Heart right ventricle (tissue), 16 donors: Measurements from ENCODE around the gene SCN5A. TPM values are rescaled to one million over a fixed set of nuclear protein-coding genes. Genes with fewer than 3 reads are reported as not detected.

Experiments
- ATAC-seq, 8 donors: fragments of 200-7000 bp; cut with Tn5 transposase; one replicate each; pipeline ENCODE4 v1.9.1; 2020; ENCODE audit warnings: mild to moderate bottlenecking in 8 of 8, moderate library complexity in 8 of 8, moderate number of reproducible peaks in 1 of 8
- DNase-seq, 2 donors: peaks; one replicate each; pipeline ENCODE4 v3.0.0-alpha.2; 2020
- H3K27ac ChIP-seq, 10 donors: fragments of 200-600 bp; sonication (generic) in 2 of 10; one replicate each; pipeline versions ENCODE4 v1.5.0 to v1.8.0; 2020 to 2022; ENCODE audit warnings: mild to moderate bottlenecking in 3 of 10
- H3K27me3 ChIP-seq, 7 donors: fragments of 200-600 bp; one replicate each; pipeline ENCODE4 v1.8.0; 2021 to 2022; ENCODE audit warnings: mild to moderate bottlenecking in 2 of 7
- H3K36me3 ChIP-seq, 9 donors: fragments of 200-600 bp; sonication (generic) in 1 of 9; one replicate each; pipeline versions ENCODE4 v1.5.0 to v1.8.0; 2020 to 2022; ENCODE audit warnings: mild to moderate bottlenecking in 2 of 9
- H3K4me1 ChIP-seq, 9 donors: fragments of 200-600 bp; sonication (generic) in 1 of 9; one replicate each; pipeline versions ENCODE4 v1.5.0 to v1.8.0; 2020 to 2022; ENCODE audit warnings: mild to moderate bottlenecking in 4 of 9
- H3K4me3 ChIP-seq, 10 donors: fragments of 200-600 bp; sonication (generic) in 2 of 10; one replicate each; pipeline versions ENCODE4 v1.5.0 to v1.8.0; 2020 to 2022; ENCODE audit warnings: mild to moderate bottlenecking in 7 of 10, moderate library complexity in 2 of 10
- H3K9me3 ChIP-seq, 11 donors: fragments of 200-600 bp in 10 of 11; sonication (generic) in 2 of 11; one replicate each; pipeline versions ENCODE4 v1.5.0 to v1.8.0; 2013 to 2022; ENCODE audit warnings: mild to moderate bottlenecking in 2 of 11, control low read depth in 1 of 11, moderate library complexity in 1 of 11
- WGBS, 2 donors: extraction: QIAGEN DNeasy Blood & Tissue Kit; methylation state at CpG; one replicate each; pipeline ENCODE4 v1.1.7; 2013; ENCODE audit warnings: inconsistent platforms in 1 of 2; 5-methylcytosine and 5-hydroxymethylcytosine counted together
- intact Hi-C, 10 donors: fragments of 100-400 bp; cut with DNase I; formaldehyde crosslinking; loops; one replicate each; pipeline versions ENCODE4 v1.11.1 to v1.14.2; 2022
- polyA plus RNA-seq, 2 donors: library from polyadenylated mRNA; stranded (reverse); fragments of 200-250 nt; gene quantifications; one replicate each; pipeline ENCODE4 v1.2.3, GENCODE V29; 2013
- total RNA-seq, 10 donors: library from RNA; stranded (reverse); fragmentation: NEBNext Ultra II Directional in 3 of 10; extraction: Animal tissue kit (Norgen Biotek cat#: 25700) in 3 of 10; gene quantifications; one replicate each; pipeline versions ENCODE4 v1.2.1 to v1.2.4, GENCODE V29; 2021 to 2023
- TF ChIP-seq, protein P1 (sequence below), 9 donors: fragments of 200-600 bp; sonication (generic) in 2 of 9; IDR thresholded peaks; one replicate each; pipeline versions ENCODE4 v1.5.0 to v1.8.0; 2021 to 2022; ENCODE audit warnings: antibody characterized with exemption in 9 of 9, mild to moderate bottlenecking in 5 of 9, moderate library complexity in 1 of 9
- donor health status: Arrhythmogenic right ventricular cardiomyopathy.
- donor health status: ischemic (EF 13 %, LVEDD 7.1; RV severe dilation, severe dysfunction).
- donor health status: healthy with polysubstance abuse.
- donor health status: DM: no; HTN: yes; CAD: no.
- donor health status: DM: no; HTN: no; CAD: no.
- donor health status: ischemic (EF 25% LVEDD 6.9; RV normal size, moderate dysfunction).
- donor health status: ischemic (EF 25% LVEDD 5.7; RV mildly dilated, moderate dysfunction).
- donor health status: healthy.
- donor health status: DM: yes; HTN: yes; CAD: no.
- donor health status: Ischemic cardiomyopathy.
- donor health status: ischemic (EF 35%, LVEDD 5.7; RV mildly dilated, moderate dysfunction).
- donor health status: nonischemic (EF 11% LVEDD 7.7; RV severe dilation, severe dysfunction).
- donor health status: DM: yes; HTN: yes; CAD: no.
- donor health status: PGD.
- donor health status: ischemic (EF 29% LVEDD 5.4; RV normal size, mild dysfunction).
- donor health status: nonischemic (EF 23%, LVEDD 6.1; RV moderate dilation, normal function).

Gene SCN5A
- total and polyA plus RNA-seq, 12 donors = 29.9 to 254 (median 177) TPM

DNA sequence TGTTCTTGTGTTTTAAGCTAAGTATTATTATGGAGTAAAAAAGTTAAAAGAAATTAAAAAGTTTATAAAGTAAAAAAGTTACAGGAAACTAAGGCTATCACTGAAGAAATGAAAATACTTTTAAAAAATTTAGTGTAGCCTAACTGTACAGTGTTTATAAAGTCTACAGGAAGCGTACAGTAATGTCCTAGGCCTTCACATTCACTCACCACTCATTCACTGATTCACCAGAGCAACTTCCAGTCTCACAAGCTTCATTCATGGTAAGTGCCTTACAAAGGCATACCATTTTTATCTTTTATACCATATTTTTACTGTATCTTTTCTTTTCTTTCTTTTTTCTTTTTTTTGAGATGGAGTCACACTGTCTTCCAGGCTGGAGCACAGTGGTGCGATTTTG is 40.7 kb upstream of the SCN5A start:
- WGBS, 2 donors = 73 to 75% methylated on average over 2 of the region's 2 CpGs
- no peak for ATAC-seq
- H3K27me3 ChIP-seq = no peaks in the 10 kb centered on the region
- no peaks in the 10 kb centered on the region for H3K4me1 ChIP-seq
- intact Hi-C loops = loop anchor here in 1 of 10 donors (2.0 kb wide), 1 partner anchor 155 kb away; no protein-coding TSS in a partner anchor
- H3K36me3 ChIP-seq = no peaks in the 10 kb centered on the region
- H3K4me3 ChIP-seq = no peak overlapping the region
- TF ChIP-seq, protein P1, sequence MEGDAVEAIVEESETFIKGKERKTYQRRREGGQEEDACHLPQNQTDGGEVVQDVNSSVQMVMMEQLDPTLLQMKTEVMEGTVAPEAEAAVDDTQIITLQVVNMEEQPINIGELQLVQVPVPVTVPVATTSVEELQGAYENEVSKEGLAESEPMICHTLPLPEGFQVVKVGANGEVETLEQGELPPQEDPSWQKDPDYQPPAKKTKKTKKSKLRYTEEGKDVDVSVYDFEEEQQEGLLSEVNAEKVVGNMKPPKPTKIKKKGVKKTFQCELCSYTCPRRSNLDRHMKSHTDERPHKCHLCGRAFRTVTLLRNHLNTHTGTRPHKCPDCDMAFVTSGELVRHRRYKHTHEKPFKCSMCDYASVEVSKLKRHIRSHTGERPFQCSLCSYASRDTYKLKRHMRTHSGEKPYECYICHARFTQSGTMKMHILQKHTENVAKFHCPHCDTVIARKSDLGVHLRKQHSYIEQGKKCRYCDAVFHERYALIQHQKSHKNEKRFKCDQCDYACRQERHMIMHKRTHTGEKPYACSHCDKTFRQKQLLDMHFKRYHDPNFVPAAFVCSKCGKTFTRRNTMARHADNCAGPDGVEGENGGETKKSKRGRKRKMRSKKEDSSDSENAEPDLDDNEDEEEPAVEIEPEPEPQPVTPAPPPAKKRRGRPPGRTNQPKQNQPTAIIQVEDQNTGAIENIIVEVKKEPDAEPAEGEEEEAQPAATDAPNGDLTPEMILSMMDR (IDR thresholded peaks at IDR 0.05) = no peak
- DNase-seq = no peak
- H3K9me3 ChIP-seq = no peaks in the 10 kb centered on the region
- no peak overlapping the region for H3K27ac ChIP-seq

DNA sequence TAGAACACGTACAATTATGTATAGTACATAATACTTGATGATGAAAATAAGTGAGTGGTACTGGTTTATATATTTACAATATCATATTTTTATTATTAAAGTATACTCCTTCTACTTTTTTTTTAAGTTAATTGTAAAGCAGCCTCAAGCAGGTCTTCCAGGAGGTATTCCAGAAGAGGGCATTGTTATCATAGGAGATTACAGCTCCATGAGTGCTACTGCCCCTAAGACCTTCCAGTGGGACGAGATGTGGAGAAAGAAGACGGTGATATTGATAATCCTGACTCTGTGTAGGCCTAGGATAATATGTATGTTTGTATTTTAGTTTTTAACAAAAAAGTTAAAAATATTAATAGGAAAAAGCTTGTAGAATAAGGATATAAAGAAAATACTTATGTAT is 40.3 kb upstream of the SCN5A start:
- WGBS, 2 donors = 50 to 56% methylated on average over 3 of the region's 3 CpGs
- ATAC-seq = peak in 2 of 8 donors; percentile 42 to 58
- Histone ChIP-seq H3K27me3 (no peaks in the 10 kb centered on the region), H3K4me1 (no peaks in the 10 kb centered on the region), H3K4me3 (no peak overlapping the region), H3K36me3 (no peaks in the 10 kb centered on the region), H3K27ac (no peak overlapping the region), H3K9me3 (no peaks in the 10 kb centered on the region)
- TF ChIP-seq, protein P1 (IDR thresholded peaks at IDR 0.05) = peak in 3 of 9 donors; percentile 29 to 43 (median 38)
- intact Hi-C loops = loop anchor here in 8 of 10 donors (2.0 to 10.0 kb wide), 4 partner anchors 153 to 158 kb away; no protein-coding TSS in a partner anchor
- no peak for DNase-seq

DNA sequence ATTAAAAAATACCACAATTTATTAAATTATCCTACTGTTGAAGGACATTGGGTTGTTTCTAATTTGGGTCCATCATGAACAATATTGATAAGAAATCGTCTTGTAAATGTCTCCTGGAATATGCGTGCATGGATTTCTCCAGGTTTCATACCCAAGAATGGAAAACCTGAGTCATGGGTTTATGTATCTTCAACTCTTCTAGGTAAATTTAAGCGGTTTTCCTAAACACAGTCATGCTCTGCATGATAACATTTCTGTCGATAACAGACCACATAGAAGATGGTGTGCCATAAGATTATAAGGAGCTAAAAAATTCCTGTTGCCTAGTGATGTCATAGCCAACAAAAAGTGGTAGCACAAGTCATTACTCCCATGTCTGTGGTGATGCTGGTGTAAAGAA is 39.9 kb upstream of the SCN5A start:
- Histone ChIP-seq H3K9me3 (no peaks in the 10 kb centered on the region), H3K27ac (no peak overlapping the region), H3K27me3 (no peaks in the 10 kb centered on the region), H3K4me3 (no peak overlapping the region), H3K36me3 (no peaks in the 10 kb centered on the region), H3K4me1 (no peaks in the 10 kb centered on the region)
- no peak for ATAC-seq
- intact Hi-C loops = loop anchor here in 7 of 10 donors (5.0 to 10.0 kb wide), 3 partner anchors 153 to 158 kb away; no protein-coding TSS in a partner anchor
- 81 to 86% methylated on average over 4 of the region's 4 CpGs for WGBS, 2 donors
- TF ChIP-seq, protein P1 (IDR thresholded peaks at IDR 0.05) = no peak
- DNase-seq = no peak

DNA sequence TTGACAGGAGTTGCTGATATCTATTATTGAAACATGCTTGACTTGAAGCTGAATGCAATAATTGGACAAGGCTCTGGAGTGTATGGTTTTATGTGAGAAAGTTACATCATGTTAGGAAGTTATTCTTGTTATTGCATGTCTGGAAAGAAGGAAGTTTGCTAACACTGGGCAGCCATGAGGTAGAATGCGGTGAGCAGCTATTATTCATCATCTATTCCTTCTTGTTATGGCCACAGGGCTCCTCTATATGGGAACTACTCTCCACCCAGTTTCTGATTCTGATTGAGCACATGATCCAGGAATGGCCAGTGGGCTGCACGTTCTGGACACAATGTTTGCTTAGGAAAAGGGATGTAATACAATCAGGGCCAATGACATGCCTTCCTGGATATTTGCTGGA is 37.8 kb upstream of the SCN5A start:
- no peaks in the 10 kb centered on the region for H3K36me3 ChIP-seq
- WGBS, 2 donors = 66 to 77% methylated on average over 2 of the region's 2 CpGs
- H3K27me3 ChIP-seq = no peaks in the 10 kb centered on the region
- intact Hi-C loops = loop anchor here in 7 of 10 donors (5.0 to 10.0 kb wide), 3 partner anchors 155 to 160 kb away; no protein-coding TSS in a partner anchor
- TF ChIP-seq, protein P1 (IDR thresholded peaks at IDR 0.05) = no peak
- no peaks in the 10 kb centered on the region for H3K9me3 ChIP-seq
- H3K27ac ChIP-seq = no peak overlapping the region
- H3K4me1 ChIP-seq = no peaks in the 10 kb centered on the region
- ATAC-seq (no peak), DNase-seq (no peak)
- H3K4me3 ChIP-seq = no peak overlapping the region
